ENCODE data around the gene KASH5.

The KASH5 gene

GRCh38 chr19:49395581-49396407 is 7.7 kb downstream of the KASH5 start:
- no peak for TF ChIP-seq POLR2A (IDR thresholded peaks at IDR 0.05; ENCODE audit: low read depth, low read length)
- DNase-seq (ENCODE audit: insufficient read length, low spot score) (no peak), FAIRE-seq (no peak)

- TF ChIP-seq POLR2A (IDR thresholded peaks at IDR 0.05; ENCODE audit: low read depth, low read length): no peak
- FAIRE-seq (no peak), DNase-seq (ENCODE audit: insufficient read length, low spot score) (no peak)
Measured at GRCh38 chr19:49396738-49397505, 8.9 kb downstream of the KASH5 start.

- TF ChIP-seq POLR2A (IDR thresholded peaks at IDR 0.05; ENCODE audit: low read depth, low read length): no peak
Measured at GRCh38 chr19:49398001-49398615, 10.1 kb downstream of the KASH5 start.

GRCh38 chr19:49398931-49399330 is 10.9 kb downstream of the KASH5 start:
- FAIRE-seq (no peak), DNase-seq (ENCODE audit: insufficient read length, low spot score) (no peak)
- TF ChIP-seq POLR2A (IDR thresholded peaks at IDR 0.05; ENCODE audit: low read depth, low read length): no peak

More at GRCh38 chr19:49398001-49398615, 10.1 kb downstream of the KASH5 start:
- DNase-seq (ENCODE audit: insufficient read length, low spot score): no peak
- no peak for FAIRE-seq

DNA sequence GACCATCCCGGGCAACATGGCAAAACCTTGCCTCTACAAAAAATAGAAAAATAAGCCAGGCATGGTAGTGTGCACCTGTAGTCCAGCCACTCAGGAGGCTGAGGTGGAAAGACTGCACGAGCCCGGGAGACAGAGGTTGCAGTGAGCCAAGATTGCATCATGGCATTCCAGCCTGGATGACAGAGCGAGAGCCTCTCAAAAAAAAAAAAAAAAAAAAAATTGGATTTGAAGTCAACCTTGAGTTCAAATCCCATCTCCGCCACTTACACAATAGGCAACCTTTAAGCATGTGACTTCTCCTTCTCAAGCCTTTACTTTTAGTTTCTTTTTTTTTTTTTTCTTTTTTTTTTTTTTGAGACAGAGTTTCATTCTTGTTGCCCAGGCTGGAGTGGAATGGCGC is 12.0 kb downstream of the KASH5 start:
- FAIRE-seq (no peak), DNase-seq (ENCODE audit: insufficient read length, low spot score) (no peak)
- TF ChIP-seq POLR2A (IDR thresholded peaks at IDR 0.05; ENCODE audit: low read depth, low read length): no peak

DNA sequence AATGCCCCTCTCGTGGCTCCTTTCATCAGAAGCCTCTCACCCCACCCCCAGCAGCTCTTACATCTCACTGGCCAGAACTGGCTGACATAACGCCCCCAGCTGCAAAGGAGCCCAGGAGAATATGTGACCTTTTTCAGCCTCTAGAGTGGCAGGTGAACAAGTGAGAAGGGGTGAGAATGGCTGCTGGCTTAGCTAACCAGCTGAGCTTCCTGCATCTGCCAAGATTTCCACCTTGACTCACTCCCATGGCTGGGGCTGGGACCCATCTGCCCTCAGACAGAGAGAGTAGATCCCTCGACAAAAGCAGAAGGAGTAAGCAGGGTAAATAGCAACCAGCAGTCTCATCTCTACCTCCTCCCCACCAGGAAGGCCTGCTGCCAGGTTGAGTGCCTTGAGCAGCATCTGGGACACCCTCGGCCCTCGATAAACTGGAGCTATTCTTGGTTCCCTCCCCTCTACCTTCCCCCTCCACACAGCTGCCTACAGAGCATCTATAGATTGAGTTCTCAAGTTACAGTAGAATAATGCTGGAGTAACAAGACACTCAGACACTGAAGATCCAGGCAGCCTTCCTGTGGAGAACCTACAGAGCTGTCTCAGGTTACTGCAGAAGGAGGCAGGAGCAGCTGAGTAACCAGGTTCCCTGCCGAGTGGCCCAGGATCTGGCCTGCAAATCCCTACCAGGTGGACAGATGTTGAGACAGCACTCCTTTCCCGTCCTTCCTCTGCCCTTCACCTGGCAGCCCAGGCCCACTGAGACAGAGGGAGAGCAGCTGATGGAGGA is 15.5 kb downstream of the KASH5 start:
- DNase-seq (ENCODE audit: insufficient read length, low spot score) (no peak), FAIRE-seq (no peak)
- no peak for TF ChIP-seq POLR2A (IDR thresholded peaks at IDR 0.05; ENCODE audit: low read depth, low read length)

GRCh38 chr19:49407079-49407478 is 19.0 kb downstream of the KASH5 start:
- TF ChIP-seq POLR2A (IDR thresholded peaks at IDR 0.05; ENCODE audit: low read depth, low read length): no peak
- FAIRE-seq (no peak), DNase-seq (ENCODE audit: insufficient read length, low spot score) (no peak)

DNA sequence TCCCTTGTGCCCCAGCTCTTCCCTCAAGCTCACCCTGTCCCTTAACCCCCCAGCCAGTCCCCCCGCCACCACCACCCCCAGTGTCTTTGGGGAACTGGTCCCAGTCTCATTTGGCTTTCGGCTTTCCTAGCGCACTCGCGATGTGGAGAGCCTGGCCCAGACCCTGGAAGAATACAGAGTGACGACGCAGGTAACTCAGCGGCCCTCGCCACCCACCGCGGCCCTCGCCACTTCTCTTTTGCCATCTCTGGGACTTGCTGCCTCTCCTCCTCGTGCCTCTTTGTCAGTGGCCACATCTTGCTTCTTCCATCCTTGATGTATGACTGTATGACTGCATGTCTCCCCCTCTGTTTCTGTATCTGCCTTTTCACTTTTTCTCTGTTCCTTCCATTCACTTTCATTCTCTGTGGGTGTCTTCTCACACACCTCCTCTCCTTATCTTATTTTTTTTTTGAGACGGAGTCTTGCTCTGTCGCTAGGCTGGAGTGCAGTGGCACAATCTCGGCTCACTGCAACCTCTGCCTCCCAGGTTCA is 19.5 kb downstream of the KASH5 start:
- TF ChIP-seq POLR2A (IDR thresholded peaks at IDR 0.05; ENCODE audit: low read depth, low read length): no peak
- no peak for FAIRE-seq
- no peak for DNase-seq (ENCODE audit: insufficient read length, low spot score)

DNA sequence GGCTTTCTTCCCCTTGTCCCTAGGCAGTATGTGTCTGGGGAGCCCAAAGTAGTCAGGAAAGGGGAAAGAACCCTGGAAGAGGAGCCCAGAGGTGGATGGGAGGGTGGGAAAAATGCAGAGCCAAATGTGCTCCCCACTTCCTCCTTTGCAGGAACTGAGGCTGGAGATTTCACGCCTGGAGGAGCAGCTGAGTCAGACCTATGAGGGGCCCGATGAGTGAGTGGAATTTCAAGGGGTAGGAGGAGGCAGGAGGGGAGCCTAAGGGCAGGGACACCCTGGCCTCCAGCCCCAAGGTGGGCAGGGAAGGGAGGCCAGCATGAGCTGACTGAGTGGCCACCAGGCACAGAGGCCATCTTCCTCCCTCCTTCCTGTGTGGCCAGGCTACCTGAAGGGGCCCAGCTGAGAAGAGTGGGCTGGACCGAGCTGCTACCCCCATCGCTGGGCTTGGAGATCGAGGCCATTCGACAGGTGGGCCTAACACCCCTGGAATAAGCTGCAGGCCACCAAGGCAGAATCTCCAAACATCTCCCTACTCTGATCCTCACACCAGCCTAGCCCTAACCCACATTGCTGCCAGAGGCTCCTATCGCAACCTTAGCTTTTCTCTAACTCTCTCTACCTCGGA is 20.9 kb downstream of the KASH5 start:
- no peak for TF ChIP-seq POLR2A (IDR thresholded peaks at IDR 0.05; ENCODE audit: low read depth, low read length)
- no peak for DNase-seq (ENCODE audit: insufficient read length, low spot score)
- FAIRE-seq: no peak

DNA sequence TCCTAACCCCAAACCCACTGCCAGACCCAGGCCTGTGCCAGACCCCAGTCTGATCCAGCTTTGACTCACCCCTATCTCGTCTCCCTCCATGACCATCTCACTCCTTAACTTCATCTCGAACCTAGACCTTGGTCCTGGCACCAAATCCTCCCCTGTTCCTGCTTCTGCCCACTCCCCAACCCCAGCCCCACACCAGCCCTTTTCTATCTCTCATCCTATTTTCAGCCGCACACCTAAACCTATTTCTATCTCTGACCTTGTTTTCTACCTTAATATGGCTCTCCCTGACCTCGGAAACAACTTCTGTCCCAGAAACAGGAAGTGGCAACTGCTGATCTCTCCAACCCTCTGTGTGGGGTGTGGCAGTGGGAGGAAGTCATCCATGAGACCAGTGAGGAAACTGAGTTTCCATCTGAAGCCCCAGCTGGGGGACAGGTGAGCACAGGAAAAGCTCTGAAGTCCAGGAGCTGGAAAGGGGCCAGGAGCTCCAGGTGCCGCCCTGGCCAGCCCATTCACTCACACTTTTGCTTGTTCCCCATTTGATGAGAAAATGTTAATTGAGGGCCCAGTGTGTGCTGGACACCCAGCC is 21.5 kb downstream of the KASH5 start:
- FAIRE-seq (no peak), DNase-seq (ENCODE audit: insufficient read length, low spot score) (no peak)
- no peak for TF ChIP-seq POLR2A (IDR thresholded peaks at IDR 0.05; ENCODE audit: low read depth, low read length)

DNA sequence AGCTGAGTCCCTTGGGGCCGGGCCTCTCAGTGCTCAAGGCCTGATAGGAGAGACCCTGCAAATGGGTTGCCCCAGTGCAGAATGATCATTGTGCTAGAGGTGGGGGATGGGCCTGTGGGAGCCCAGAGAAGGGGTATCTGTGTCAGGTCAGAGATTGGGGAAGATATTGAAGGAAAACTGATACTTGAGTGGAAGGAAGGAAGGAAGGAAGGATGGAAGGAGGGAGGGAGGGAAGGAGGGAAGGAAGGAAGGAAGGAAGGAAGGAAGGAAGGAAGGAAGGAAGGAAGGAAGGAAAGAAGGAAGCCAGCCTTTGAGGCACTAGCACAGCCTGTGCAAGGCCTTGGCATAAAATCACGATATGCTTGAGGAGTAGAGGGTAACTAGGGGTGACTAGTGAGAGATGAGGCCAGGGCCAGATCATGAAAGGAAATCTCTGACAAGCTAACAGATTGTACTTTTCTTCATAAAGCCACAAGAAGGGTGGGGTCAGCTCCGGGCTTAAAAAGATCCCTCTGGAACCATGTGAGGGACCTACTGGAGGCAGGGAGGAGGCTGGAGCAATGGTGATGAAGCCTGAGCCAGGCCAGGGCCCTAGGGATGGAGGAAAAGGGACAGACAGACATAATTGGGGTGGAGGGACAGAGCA is 23.8 kb downstream of the KASH5 start:
- DNase-seq (ENCODE audit: insufficient read length, low spot score): no peak
- no peak for TF ChIP-seq POLR2A (IDR thresholded peaks at IDR 0.05; ENCODE audit: low read depth, low read length)
- no peak for FAIRE-seq

GRCh38 chr19:49413348-49413747 is 25.3 kb downstream of the KASH5 start:
- FAIRE-seq (no peak), DNase-seq (ENCODE audit: insufficient read length, low spot score) (no peak)
- no peak for TF ChIP-seq POLR2A (IDR thresholded peaks at IDR 0.05; ENCODE audit: low read depth, low read length)

Data from H54 (cell line).